ENCODE results near the gene ZNF576.
A peak's percentile ranks its signal among the peaks of the same experiment; 100 is the strongest.

ZNF576 gene

DNA sequence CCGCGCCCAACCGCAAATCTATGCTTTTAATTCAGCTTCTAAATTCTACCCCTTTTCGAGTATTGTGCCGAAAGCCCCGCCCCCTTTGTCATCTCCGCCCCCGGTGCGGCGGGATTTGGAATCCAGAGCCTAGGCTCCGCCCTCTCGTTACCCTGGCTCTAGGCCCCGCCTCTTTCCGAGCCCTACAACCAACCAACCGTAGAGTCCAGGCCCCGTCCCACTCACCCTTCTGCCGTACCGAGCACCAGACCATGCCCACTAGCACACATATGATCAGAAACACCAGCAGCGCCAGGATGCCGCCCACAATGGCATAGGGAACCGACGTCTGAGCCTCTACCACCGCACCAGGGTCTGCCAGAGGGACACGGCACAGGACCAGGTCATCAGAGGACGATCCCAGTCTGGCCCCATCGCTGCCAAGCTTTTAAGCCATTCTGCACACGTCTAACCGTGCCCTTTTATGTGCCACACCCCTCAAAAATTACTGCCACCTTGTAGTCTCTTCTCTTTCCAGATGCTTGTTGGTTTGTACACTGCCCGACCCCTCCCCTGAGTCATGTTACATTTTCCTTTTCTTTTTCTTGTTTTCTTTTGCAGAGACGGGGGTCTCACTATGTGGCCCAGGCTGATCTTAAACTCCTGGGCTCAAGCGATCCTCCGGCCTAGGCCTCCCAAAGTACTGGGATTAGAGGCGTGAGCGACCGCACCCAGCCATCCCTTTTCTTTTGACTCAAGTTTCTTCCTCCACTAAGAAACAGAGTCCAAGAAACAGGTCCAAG, 27.7 kb downstream of the ZNF576 start:
- no peak for DNase-seq

DNA sequence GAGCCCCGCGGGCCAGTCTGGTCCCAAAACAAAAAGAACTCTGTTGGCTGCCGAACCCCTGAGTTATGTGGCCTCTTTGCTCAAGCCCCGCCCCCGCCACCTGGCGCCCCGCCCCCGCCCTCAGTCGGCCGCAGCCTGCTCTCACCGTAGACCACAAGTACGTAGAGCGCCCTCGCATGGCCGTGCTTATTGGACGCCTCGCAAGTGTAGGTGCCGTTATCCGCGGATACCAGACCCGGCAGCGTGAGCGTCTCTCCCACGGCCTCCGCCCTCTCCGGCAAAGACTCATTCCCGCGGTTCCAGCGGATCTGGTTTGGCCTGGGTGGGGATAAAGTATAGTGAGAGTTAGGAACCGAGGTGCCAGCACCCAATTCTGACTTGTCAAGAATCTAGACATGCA, 28.5 kb downstream of the ZNF576 start:
- DNase-seq: peak in 2 of 58 donors; percentile 9 to 22

DNA sequence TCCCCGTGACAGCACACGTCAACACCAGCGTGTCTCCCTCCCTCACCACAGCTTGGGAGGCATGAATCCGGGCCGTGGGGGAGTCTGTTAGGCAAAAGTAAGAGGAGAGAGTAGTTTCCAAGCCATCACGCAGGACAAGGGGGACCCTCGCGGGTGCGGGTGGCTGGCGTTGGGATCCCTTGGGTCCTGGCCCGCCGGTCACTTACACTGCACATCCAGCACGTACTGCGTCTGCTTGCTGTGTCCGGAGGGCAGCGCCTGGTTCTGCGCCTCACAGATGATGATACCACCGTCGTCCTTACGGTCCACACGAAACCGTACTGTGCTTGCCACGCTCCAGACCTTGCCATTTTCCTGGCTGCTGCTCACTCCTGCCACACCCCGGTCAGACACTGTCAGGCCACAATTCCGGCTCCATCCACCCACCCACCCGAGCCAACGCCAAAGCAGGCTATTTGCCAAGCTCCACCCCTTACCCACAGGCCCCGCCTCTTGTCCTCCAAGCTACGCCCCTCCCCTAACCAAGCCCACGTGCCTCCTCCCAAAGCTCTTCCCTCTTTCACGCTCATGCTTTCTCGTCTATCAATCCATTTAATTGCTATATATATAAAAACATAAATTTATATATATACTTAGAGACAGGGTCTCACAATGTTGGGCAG, 29.7 kb downstream of the ZNF576 start:
- peak in 10 of 58 donors; percentile 12 to 55 (median 26) for DNase-seq

DNA sequence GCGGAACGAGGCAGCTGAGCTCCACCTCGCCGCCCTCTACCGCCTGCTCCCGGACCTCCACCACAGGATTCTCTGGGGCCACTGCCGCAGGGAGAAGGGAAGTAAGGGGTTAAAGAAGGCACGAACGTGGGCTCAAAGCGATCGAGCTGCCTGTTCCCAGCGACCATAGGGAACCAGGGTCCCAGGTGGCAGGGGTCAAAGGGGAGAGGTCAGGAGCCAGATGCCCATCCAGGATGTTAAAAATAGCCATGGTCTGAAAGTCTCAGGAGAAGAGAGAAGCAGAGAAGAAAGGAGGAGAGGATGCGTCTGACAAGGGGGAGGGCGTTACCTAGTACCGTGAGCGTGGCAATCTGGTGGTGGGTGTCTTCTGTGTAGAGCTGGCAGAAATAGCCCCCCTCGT, 30.4 kb downstream of the ZNF576 start:
- no peak for DNase-seq

DNA sequence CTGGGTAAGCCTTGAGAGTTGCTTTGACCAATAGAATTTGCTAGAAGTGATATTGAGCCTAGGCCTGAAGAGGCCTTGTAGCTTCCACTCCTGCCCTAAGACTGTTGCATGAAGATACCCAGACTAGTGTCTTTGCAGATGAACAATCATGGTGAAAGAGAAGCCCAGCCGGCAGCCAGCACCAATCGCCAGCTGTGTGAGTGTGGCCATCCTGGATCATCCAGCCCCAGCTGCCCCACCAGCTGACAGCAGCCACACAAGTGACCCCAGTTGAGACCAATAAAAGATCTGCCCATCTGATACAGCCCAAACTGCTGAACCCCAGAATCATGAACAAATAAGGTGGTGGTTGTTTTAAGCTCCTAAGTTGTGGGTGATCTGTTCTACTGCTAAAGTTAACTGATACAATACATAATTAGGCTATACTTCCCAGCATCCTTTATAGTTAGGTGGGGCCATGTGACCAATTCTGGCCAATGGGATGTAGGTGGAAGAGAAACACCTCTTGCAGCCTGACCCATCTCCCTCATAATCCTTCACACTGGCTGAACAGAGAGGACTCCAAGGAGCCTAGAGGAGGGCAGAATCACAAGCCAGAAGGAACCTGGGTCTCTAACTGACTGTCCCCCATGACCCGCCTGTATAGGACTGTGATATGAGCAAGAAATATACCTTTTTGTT, 32.4 kb downstream of the ZNF576 start:
- peak in 14 of 58 donors; percentile 2 to 40 (median 16) for DNase-seq

DNA sequence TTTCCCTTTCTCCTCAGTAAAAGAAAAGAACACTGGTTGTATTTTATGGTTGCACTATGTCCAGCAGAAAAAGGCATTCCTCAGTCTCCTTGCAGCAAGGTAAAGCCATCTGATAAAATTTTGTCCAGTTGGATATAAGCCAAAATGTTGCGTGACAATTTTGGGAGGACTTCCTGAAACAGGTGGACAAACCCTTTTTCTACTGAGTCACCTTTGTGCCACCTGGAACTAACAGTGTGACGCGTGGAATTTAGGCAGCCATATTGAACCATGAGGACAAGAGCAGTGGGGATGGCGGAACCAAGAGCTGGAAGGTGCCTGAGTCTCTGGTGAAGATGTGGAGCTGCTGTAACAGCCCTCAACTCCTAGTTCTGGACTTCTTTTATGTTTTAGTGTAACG, 35.1 kb downstream of the ZNF576 start:
- no peak for DNase-seq

DNA sequence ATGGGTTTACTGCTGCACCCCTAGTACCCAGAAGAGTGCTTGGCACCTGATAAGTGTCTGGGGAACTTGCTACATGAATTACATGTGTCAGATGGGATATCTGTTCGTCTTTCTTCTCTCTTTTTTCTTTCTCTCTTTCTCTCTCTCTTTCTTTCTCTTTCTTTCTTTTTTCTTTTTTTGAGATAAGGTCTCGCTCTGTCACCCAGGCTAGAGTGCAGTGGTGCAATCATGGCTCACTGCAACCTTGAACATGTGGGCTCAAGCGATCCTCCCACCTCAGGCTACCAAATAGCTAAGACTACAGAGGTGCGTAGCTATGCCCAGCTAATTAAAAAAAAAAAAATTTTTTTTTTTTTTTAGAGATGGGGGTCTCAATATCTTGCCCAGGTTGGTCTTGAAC, 37.1 kb downstream of the ZNF576 start:
- no peak for DNase-seq

DNA sequence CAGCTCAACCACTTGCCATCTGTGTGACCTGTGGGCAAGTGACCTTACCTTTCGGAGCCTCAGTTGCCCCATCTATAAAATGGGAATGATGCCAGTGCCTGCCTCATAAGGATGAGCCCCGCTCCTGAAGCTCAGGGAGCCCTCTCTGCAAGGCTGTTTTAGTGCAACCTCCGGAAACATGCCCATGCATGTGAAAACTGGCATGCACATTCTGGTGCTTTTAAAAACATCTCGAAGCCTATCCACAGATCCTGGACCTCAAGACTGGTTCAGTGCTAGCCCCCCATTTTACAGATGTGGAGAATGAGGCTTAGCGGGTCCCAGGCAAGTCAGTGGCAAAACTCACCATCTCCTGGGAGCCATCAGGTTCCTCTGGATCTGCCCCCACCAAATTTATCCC, 37.7 kb downstream of the ZNF576 start:
- DNase-seq: peak in 2 of 58 donors; percentile 25 to 29

DNA sequence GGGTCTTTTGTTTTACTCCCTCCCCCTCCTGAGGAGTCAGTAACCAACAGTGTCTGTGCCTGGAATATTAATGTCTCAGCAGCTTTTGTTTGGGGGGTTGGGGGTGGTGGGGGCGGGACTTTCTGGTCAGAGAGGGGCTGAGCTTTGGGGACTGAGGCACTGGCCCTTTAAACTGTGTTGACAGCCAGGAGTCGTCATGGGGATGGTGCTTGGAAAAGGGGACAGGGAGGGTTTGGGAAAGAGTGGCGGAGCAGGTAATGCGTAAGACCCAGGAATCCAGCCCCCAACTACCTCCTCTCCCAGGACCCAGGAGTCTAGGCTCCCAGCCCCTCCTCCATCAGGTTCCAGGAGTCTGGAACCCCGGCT, 38.1 kb downstream of the ZNF576 start:
- peak in 49 of 58 donors; percentile 24 to 79 (median 50) for DNase-seq

DNA sequence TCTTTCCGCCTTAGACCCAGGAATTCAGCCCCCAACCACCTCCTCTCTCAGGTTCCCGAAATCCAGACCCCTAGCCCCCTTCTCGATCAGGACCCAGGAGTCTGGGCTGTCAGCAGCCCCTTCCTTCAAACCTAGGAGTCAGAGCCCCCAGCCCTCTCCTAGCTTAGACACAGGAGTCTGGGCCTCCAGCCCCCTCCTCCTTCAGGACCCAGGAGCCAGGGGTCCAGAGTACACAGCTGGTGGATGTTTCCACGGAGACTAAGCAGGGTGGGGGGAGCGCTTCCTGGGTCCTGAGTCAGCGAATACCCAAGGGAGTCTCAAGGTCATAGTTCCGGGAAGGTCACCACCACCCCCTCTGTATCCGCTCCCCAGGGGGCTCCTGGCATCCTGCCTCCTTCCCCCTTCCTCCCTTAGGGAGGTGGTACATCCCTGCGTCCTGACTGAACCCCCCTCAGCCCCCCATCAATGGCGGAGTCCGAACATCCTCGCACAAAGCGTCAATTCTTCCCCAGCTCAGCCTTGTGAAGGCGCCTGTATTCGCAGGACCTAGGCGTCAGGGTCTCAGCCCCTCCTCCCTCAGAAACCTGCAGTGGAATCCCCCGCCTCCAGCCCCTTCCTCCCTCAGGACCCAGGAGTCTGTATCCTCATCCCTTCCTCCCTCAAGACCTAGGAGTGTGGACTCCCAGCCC, 38.6 kb downstream of the ZNF576 start:
- DNase-seq: peak in 53 of 58 donors; percentile 16 to 85 (median 63)

DNA sequence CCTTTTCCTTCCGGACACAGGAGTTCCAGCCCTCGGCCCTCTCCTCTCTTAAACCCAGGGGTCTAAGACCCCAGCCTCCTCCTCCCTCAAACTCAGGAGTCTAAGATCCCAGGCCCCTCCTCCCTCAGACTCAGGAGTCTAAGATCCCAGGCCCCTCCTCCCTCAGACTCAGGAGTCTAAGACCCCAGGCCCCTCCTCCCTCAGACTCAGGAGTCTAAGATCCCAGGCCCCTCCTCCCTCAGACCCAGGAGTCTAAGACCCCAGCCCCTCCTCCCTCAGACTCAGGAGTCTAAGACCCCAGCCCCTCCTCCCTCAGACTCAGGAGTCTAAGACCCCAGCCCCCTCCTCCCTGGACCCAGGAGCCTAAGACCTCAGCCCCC, 39.2 kb downstream of the ZNF576 start:
- DNase-seq: peak in 2 of 58 donors; percentile 34 to 54

DNA sequence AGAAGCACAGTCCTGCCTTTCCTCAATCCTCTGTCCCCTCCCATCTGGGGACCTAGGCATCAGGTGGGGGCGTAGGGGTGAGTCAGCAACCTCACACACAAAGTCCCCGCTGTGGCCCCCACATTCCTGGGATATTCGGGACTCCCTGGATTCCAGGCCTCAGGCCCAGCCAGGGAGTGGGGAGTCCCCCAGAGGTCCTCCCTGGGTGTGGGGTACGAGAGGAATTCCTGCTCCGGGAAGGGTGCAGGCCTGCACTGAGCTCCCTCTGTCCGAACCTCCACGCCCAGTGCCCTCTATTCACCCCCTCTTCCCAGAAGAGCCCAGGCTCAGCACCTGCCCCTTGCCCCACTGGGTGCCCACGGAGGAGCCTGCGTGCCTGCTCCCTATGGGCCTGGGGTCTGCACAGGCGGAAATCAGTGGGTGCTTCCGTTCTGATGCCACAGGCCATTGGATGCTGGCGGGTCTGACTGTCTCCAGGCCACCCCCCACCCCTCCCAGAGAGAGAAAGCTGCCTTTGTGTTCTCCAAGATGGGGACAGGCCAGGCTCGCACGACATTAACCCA, 39.8 kb downstream of the ZNF576 start:
- peak in 47 of 58 donors; percentile 6 to 79 (median 58) for DNase-seq

DNA sequence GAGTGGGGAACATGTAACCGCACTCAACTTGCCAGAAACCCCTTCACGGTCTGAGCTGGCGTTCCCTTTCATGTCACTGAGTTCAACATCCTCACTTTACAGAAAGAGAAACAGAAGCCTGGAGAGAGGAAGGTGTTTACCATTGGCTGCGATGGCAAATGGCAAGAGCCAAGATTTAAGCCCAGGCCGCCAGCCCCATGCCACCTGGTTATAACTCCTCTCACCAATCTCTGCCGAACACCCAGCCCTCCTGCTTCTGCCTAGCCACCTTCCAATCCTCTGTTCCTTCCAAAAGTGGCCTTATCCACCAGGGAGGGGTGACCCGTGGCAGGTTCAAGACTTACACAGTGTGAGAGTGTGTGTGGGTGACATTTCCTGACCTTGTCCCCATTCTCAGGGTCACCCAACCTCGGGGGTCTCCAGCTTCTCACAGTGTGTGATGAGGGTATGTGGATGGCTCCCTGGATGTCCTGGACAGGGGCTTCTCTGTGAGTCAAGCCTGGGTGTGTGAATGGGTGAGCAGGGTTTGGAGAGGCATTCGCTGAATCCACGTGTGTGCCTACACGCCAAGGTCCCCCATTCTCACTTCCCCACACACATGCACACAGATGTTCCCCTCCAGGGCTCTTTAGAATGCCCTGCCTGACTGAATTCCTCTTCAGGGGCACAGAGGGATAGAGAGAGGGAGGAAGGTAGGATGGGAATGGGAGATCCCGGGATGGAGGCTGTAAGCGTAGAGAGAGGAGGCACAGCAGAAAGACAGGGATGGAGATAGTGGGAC, 42.0 kb downstream of the ZNF576 start:
- DNase-seq: peak in 5 of 58 donors; percentile 9 to 24 (median 12)

DNA sequence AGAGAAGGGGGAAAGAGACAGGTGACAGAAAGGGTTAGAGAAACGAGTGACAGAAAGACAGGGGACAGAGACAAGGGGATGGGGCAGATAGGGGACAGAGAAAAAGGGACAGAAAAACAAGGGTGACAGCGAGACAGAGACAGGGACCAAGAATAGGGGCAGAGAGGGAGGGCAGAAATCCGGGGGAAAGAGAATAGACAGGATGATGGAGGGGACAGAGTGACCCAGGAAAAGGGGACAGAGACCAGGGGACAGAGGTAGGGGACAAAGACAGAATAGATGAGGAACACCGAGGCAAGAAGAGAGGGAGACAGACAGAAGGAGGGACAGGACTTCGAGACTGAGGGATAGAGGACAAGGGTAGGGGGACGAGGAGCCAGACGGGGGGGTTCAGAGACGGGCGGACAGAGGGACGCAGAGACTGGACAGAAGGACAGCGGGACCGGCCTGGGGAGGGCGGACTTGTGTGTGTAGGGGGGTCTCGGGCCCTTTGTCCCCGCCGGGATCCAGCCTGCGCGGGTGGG, 42.7 kb downstream of the ZNF576 start:
- no peak for DNase-seq

DNA sequence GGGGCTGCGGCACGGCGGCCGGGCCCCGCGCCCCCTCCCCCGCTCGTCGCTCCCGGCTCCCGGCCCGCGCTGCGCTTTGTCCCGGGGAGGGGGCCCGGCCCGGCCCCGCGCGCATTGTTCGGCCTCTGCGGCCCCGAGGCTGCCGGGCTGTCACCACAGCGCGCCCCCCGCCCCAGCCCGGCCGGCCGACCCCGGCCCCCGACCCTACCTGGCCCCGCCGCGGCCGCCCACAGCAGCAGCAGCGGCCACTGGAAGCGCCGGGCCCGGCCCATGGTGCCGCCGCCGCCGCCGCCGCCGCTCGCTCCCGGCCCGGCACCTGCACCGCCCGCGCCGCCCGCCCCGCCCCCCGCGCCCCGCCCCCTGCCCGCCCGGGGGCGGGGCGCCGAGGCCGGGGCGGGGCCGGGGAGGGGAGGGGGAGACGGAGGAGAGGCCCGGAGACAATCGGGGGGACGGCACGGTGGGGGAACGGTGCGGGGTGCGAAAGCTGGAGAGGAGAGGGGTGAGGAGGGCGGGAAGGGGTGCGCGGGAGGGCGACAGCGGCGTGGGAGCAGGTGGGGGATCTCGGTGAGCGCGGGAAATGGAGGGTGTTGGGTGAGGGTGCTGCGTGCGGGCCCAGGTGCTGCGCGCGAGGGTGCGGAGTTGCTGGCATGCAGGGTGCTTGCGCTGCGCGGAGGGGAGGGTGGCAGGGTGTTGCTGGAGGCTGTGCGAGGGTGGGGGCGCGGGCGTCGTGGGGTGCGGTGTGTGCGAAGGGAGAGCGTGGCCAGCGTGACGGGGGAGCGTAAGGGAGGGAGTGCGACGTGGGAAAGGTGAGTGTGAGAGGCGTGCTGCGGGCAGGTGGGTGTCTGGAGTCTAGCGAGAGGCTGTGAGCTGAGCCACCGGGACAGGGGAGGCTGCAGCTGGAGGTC, 43.4 kb downstream of the ZNF576 start, which contains the start of gene CADM4:
Gene CADM4, minus strand, starts transcription at position 332 of the 905 bp plus-strand sequence. Its CDS starts 60 bp downstream, at position 272.
- DNase-seq: peak in 37 of 58 donors; percentile 12 to 77 (median 47)

DNA sequence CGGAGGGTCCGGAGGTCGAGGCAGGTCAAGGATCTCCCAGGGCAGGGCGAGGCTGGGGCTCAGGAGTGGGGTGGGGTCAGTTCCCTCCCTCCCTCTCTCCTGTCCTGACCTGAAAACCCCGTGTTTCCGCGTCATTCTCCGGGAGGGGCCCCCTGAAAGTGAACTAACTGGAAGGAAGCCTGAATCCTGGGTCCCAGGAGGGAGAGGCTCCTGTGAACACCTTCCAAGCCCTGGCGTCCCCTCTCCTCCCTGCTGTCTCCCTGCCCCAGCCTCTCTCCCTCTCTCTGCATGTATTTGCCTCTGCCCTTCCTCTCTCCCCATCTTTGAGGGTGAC, 44.0 kb downstream of the ZNF576 start:
- DNase-seq: no peak

DNA sequence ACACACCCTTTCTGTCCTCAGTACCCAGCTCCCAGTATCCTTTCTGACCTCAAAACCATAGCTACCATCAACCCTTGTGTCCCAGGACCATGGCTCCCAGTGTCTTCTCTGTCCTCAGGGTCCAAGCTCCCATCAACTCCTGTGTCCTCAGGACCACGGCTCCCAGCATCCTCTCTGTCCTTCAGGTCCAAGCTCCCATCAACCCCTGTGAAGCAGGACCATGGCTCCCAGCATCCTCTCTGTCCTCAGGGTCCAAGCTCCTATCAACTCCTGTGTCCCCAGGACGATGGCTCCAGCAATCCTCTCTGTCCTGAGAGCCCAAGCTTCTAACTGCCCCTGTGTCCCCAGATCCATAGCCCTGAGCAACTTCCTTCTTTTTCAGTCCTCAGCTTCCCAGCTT, 44.9 kb downstream of the ZNF576 start:
- DNase-seq: no peak

DNA sequence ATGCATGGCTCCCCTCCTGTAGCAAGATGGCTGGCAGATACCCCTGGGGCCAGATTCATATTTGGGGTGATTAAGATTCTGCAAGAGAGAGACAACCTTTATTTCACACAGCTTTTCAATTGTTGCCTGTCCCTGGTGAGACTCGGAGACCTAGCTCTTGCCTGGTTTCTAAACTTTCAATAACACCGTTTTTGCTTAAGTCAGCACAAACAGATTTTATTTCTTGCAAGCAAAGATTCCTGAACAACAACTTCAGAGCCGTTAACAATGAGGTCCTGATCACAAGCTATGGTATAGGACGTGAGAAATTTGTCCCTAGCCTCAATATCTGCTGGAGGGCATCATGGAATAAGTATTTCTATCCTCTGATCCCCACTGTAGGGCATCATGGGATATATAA, 46.1 kb downstream of the ZNF576 start:
- DNase-seq: no peak

DNA sequence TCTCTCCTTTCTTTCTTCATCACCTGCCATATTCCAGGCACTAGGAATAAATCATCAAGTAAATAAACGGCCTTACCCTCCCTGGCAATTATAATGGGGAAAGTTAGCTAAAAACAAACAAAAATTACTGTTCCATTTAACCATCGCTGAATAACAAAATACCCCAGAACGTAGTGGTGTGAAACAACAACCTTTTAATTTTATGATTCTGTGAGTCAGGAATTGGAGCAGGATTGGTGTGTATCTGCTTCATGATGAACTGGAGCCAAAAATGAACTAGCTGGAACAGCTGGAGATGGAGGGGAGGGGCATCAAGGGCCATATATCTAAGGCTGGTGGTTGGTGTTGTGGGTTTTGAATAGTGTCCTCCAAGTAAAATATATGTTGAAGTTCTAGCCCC, 46.9 kb downstream of the ZNF576 start:
- no peak for DNase-seq

Data from anterior cingulate cortex (tissue), 58 donors.